Activated effector memory CD4-positive, alpha-beta T cell treated with anti-CD3 and anti-CD28 coated beads, Interleukin-2, amount 50 U/mL, for 16 hours (primary cell): ENCODE results near the gene PER2.
"Not testable (repeated sequence)": the region's sequence is repeated elsewhere in the genome, so short reads cannot be mapped to it uniquely, and the experiment has no call there.

Source experiments
- DNase-seq: peaks from one replicate; pipeline ENCODE4 v3.0.0-alpha.2; 2020

The PER2 gene

GRCh38 chr2:238287737-238288649 lies at the start of gene PER2:
PER2 (minus strand) TSS chr2:238288610; CDS start chr2:238277936, 10,674 bp downstream.
- peak; percentile 72 for DNase-seq

- DNase-seq: no peak
These were observed 49.4 kb upstream of the PER2 start for GRCh38 chr2:238337846-238338245.

GRCh38 chr2:238336793-238337444 lies 48.5 kb upstream of the PER2 start:
- no peak for DNase-seq

- DNase-seq: no peak
These were observed 47.7 kb upstream of the PER2 start for GRCh38 chr2:238336151-238336550.

GRCh38 chr2:238335591-238335990 lies 47.2 kb upstream of the PER2 start:
- DNase-seq: not testable (repeated sequence)

GRCh38 chr2:238334885-238335284 lies 46.5 kb upstream of the PER2 start:
- no peak for DNase-seq

- no peak for DNase-seq
These were observed 43.5 kb upstream of the PER2 start for GRCh38 chr2:238331916-238332315.

GRCh38 chr2:238330391-238330790 lies 42.0 kb upstream of the PER2 start:
- no peak for DNase-seq

GRCh38 chr2:238327751-238328150 lies 39.3 kb upstream of the PER2 start:
- no peak for DNase-seq

- DNase-seq: no peak
These were observed 38.5 kb upstream of the PER2 start for GRCh38 chr2:238326801-238327365.

- no peak for DNase-seq
These were observed 37.3 kb upstream of the PER2 start for GRCh38 chr2:238325694-238326093.

GRCh38 chr2:238324248-238324647 lies 35.8 kb upstream of the PER2 start:
- not testable (repeated sequence) for DNase-seq

- DNase-seq: peak; percentile 50
These were observed 33.6 kb upstream of the PER2 start for GRCh38 chr2:238322001-238322411.

- DNase-seq: peak; percentile 43
These were observed 33.1 kb upstream of the PER2 start for GRCh38 chr2:238321467-238321866.

- no peak for DNase-seq
These were observed 32.4 kb upstream of the PER2 start for GRCh38 chr2:238320648-238321281.

GRCh38 chr2:238320246-238320647 lies 31.8 kb upstream of the PER2 start, which contains the start of gene TRAF3IP1:
TRAF3IP1 (plus strand) TSS chr2:238320518; CDS start chr2:238320663, 145 bp downstream.
- peak; percentile 95 for DNase-seq

GRCh38 chr2:238315031-238315595 lies 26.7 kb upstream of the PER2 start:
- DNase-seq: peak; percentile 41

- DNase-seq: peak; percentile 41
These were observed 26.2 kb upstream of the PER2 start for GRCh38 chr2:238314576-238314975.

- DNase-seq: peak; percentile 54
These were observed 25.6 kb upstream of the PER2 start for GRCh38 chr2:238313991-238314350.

- peak; percentile 59 for DNase-seq
These were observed 25.0 kb upstream of the PER2 start for GRCh38 chr2:238313289-238313990.

GRCh38 chr2:238310721-238311120 lies 22.3 kb upstream of the PER2 start:
- DNase-seq: peak; percentile 22

- peak; percentile 55 for DNase-seq
These were observed 19.8 kb upstream of the PER2 start for GRCh38 chr2:238308177-238308576.
